Stimulated activated CD4-positive, alpha-beta T cell treated with anti-CD3 and anti-CD28 coated beads, Interleukin-15, amount 100 ng/mL, for 48 hours (primary cell): ENCODE measurements around the gene OR2H2.
A peak's percentile ranks its signal among the peaks of the same experiment; 100 is the strongest.

Experiments
- DNase-seq, 2 donors: peaks; one replicate each; pipeline ENCODE4 v3.0.0-alpha.2; 2020; ENCODE audit warnings: low read depth in 2 of 2

The OR2H2 gene

DNA sequence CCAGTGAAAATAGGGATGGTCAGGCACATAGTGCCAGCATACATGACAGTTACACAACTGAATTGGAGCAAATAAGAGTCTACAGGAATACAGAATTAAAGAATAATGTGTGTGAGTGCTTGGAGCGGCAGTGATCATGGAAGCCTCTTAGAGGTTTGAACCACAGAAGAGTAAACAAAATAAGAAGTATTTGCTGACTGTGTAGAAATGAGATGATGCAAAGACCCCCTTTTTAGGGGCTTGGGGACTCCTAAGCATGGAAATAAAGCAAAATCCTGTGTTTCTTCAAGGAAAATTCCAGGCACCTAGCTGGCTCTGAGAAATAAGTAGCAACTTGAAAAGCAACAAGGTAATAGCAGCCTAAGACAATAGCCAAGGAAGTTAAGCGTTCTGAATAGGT, 6.8 kb downstream of the OR2H2 start:
- DNase-seq, result no peak

DNA sequence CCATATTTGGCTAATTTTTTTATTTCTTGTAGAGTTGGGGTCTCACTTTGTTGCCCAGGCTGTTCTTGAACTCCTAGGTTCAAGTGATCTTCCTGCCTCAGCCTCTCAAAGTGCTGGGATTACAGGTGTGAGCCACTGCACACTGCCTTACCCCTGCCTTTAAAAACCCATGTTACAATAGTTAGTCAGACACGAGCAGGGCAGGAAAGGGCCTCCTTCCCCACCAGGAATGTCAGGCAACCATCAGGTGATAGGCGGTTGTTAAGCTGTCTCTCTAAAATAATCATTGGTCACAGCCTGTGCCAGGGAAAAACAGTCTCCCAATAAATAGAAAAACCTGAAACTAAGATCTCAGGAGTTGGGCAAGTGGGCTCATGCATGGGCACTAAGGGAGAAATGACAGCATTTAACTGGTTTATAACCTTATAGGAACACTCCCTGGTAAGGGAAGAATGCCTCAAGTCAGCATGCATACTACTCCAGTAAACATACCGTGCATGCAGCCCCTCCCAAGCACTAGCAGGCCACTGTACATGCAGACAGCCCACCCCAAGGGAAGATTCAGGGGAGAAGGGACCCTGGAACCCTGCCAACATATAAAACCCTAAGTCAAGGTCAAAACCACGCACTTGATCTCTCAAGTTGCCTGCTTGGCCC, 8.4 kb downstream of the OR2H2 start:
- DNase-seq, result no peak

DNA sequence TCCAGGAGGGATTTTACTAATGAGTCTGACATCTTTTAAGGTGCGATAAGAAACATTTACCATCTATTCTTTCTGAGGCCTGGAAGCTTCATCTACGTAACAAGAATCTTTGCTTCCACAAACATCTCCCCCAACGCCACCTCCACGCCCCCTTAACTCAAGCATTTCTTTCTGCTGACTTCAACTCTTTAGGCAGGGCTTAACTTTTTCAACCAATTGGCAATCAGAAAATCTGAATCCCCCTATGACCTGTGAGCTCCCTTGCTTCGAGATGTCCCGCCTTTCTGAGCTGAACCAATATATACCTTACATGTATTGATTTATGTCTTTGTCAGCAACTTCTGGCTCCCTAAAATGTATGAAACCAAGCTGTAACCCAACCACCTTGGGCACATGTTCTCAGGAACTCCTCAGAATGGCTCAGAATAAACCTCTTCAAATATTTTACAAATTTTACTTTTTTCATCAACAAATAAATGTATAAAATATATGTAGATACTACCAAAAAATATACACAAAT, 11.5 kb downstream of the OR2H2 start:
- DNase-seq, result no peak

- no peak for DNase-seq
Observed at GRCh38 chr6:29597184-29597583, 12.3 kb downstream of the OR2H2 start.

- no peak for DNase-seq
Observed at GRCh38 chr6:29598172-29598747, 13.3 kb downstream of the OR2H2 start.

DNA sequence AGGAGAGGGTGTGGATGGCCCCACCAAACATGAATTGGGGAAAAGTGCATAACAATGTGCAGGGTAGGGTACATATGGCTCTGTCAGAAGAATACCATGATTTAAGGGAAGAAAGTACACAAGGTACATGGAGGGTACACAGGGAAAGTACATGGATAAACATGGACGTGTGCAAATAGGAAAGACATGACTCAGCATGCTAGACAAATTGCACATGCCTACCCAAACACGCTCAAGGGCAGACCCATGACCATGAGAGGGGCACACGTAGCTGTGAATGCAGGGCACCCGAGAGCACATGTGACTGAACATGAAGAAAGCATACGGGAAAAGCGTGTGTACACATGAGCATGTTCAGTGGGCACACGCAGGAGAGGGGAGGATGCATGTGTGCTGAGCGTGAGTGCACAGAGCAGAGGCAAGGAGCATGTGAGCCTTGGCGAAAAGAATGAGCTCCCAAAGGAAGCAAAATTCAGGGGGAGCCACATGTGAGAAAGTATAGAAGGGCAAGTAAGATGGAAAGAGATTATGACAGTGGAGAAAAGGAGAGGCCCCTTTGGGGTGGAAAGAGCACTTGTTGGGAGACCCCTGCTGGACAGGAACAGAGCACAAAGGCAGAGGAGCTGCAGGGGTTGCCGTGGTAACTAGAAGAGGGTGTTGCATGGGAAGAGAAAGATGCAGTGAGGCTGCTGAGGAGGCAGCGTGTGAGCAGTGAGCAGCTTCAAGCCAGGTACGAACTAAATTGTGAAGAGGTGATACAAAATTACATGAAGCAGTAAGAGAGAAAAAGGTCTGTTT, 17.8 kb downstream of the OR2H2 start:
- no peak for DNase-seq

DNA sequence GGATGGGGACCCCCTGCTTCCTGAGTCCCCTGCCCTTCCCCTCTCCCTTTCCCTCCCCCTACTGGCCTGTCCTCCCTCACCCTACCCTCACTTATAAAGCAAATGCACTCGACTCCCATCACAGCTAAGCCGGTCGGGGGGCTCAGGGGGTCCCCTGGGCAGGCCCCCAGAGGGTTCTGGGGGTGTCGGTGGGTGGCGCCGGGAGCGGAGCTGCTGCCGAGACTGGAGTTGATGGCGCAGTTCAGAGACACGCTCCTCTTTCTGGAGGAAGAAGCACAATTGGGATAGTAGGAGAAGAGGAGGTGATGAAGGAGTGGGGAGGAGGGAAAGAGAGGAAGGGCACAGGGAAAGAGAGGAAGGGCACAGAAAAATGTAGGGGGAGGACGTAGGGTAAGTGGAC, 18.5 kb downstream of the OR2H2 start:
- no peak for DNase-seq

DNA sequence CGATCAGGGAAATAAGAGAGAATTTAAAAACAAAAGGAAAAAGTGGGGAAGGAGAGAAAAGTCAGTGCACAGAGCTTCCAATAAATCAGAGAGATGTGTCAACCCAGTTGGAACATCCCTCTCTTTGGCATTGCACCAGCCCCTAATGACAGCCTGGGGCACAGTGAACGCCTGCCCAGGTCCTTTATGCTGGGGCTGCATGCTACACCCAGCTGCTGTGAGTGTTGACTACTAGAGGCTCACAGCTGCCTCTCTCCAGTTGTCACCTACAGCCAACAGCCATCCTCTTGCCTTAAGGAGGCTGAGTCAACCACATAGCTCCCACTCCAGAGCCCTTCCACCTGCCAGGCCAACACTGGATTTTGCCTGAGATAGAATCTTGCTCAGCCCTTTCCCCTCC, 19.0 kb downstream of the OR2H2 start:
- no peak for DNase-seq

- DNase-seq, result no peak
Observed at GRCh38 chr6:29608131-29608530, 23.2 kb downstream of the OR2H2 start.

GRCh38 chr6:29610540-29610939, 25.6 kb downstream of the OR2H2 start:
- no peak for DNase-seq

DNA sequence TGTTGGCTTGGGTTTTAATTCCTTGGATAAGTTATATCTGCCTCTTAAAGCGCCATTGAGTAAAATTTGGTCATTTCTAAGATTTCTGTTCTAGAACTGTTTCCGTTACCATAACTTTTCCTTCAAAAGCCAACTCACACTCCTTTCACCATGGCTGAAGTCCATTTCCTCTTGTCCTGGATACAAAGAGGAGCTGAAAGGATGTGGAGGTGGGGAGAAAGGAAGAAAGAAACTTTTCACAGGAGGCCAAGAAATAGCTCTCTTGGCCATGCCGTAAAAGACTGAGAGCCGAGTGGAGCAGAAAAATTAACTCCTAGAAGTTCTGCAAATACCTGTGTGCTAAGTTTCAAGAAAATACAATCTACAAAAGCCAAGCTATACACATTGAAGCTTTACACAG, 26.5 kb downstream of the OR2H2 start:
- DNase-seq, result no peak

- no peak for DNase-seq
Observed at GRCh38 chr6:29617782-29618554, 33.0 kb downstream of the OR2H2 start.

GRCh38 chr6:29619578-29620160, 34.7 kb downstream of the OR2H2 start:
- DNase-seq, result no peak

DNA sequence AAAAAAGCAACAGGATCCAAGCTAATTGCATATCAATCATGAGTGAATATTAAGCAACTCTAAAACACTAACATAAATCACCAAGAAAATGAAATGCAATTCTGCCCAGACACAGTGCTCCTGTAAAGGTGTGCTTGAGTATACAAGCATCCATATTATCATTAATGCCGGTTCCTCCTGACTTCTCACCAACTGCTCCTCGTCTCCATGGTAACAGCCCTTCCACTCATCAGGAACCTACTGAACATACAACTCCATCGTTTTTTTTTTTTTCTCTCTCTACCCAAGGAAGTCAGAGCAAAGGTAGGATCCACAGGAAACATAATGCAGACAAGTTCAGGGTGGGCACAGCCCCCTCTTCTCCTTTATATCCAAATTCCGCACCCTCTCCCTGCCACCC, 35.7 kb downstream of the OR2H2 start:
- no peak for DNase-seq

DNA sequence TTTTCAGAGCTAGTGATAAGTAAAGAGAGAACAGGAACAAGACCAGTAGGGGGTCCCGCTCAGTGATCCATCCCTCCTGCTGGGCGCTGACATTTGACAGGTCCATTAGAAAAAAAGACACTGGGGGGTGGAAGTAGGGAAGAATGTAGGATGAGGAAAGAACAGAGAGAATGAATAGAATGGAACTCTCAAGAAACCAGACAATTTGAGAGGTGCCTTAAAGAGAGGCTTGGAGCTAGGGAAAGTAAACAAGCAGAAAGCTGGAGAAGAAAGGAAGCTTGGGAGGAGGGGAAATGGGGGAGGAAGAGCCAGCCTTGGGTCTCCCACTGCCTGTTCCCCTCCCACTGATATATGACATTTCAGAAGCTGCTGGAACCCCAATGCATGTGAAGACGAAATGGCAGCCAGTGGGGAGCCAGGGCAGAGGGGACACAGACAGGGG, 39.6 kb downstream of the OR2H2 start:
- DNase-seq, result no peak

DNA sequence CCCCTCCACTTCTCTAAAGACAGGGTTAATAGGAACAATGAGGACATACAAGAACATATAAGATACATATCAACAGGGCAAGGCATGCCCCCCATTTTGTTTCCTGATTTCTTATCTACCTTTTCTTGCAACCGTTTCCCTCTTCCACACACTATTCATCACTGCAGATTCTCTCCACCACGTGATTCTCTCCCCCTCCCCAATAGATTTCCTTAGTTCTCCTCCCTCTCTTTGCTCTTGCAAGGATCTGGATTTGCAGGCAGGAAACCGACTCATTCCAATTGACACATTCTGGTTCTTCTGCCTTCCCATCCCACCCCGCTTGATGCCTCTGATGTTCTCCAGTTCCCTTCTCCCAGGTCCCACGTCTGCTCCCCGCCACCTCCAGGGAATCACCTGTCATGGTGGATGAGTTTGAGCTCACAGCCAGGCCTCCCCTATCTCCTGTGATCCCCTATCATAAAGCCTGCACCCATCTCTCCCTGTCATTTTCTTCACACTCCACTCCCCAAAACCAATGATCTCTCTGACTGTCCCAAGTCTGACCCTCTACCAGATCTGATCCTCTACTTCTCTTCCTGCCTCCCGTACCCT, 40.5 kb downstream of the OR2H2 start:
- DNase-seq, result no peak

GRCh38 chr6:29626948-29627754, 42.2 kb downstream of the OR2H2 start:
- no peak for DNase-seq

DNA sequence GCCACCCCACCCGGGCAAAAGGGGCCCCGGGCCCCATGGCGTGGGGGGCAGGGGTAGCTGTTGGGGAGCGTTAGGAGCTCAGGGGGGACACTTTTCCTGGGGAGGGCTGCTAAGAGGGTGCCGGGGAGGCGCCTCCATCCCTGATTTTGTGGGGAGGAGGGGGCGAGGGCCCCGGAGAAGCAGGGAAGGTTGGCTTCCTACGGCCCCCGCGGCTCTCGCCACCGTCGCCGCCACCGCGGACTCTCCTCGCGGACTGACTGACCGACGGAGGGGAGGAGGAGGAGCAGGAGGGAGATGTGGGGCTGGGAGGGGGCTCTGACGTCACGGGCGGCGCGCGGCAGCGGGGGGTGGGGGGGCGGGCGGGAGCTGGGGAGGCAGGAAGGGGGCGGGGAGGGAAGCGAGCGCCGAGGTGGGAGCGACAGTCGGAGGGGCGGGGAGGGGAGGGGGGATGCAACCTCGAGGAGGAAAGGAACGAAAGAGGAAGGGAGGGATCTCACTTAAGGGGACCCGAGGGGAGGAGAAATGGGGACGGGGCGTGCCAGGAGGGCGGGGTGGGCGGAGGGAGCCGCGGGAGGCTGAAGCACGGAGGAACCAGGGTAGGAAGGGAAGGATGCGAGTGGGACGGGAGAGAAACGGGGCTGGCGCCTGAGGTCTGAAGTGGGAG, 43.0 kb downstream of the OR2H2 start:
- DNase-seq, result peak in 1 of 2 donors; percentile 24

DNA sequence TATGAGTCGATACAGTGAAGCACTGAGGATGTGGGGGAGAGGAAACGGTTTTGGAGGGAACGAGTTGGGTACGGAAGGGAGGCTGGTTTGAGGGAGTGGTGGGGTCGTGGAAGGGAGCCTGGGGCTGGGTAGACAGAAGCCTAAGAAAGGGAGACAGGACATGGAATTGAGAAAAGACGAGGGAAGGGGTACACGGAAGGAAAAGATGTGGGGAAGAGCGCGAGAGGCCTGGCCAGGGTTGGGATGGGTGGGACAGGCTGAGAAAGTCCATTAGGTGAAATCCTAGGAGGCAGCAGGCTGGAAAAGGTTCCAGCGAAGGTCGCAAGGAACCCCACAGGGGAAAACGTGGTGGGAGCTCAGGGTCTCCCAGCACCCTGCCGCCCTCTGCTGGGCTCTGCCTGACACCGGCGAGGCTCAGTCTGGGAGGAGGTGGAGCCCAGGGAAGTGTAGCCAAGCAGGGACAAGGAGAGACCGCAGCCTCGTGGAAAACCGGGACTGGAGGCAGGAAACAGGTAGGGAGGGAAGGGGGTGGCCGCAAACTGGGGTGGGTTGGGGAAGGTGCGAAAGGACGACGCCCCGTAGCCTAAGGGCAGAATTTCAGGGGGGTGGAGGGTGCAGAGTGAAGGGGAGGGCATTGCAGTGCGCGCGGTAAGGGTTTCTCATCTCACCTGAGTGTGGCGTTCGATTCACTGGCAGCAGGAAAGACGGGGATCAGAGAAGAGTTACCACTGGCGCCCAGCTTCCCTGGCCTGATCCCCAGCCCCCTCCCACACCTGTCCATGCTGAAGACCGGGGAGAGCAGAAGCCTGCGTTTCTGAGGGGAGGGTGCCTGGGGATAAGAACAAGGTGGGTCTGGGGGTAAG, 43.7 kb downstream of the OR2H2 start:
- peak; percentile 24 to 48 for DNase-seq
